Measurements from ENCODE around the gene PHOSPHO2. TPM values are rescaled to one million over a fixed set of nuclear protein-coding genes. Genes with fewer than 3 reads are reported as not detected.
A peak's percentile ranks its signal among the peaks of the same experiment; 100 is the strongest.

Gene PHOSPHO2
- total and polyA plus RNA-seq, 9 of the 15 experiments (the other 6 are each of a cell fraction or from before 2014, with no cell fraction given) = 7.8 to 19.1 (median 11.7) TPM

DNA sequence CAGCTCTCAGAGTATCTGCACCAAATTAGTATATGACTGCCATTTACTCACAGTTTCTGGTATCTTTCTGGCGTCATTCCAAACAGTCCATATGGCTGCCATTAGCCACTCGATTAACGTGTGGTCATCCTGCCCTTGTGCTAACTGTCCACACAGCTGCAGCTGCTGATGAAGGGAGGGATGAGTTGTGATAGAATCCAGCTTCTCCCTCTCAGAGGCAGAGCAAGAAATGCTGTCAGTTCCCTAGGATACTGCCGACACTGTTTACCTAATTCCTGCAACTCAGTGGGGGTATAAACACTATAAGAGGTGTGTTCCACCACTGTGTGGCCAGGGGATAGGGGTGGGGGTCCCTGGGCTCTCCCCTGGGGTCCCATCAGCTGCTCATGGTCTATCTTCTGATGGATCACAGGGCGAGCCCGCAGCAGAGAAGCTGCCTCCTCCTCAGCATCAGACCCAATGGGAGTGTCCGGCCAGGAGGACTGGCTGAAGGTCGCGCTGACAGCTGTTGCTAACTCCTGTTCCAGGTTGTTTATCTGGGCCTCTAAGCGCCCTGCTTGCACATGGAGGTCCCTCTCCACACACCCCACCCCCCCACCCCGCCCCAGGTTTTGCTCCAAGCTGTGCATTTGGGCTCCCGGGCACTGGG, 22.1 kb downstream of the PHOSPHO2 start:
- in situ Hi-C loops (cut with MboI) (no loop called here), intact Hi-C loops (cut with micrococcal nuclease) (no loop called here)
- Histone ChIP-seq H3K9me1 (ENCODE audit: control insufficient read depth, insufficient read depth, low read length) (no peaks in the 10 kb centered on the region), H3K9me3 (replicated peaks; ENCODE audit: control insufficient read depth, insufficient read depth, low read depth, low read length) (no peaks in the 10 kb centered on the region), H3K27me3 (ENCODE audit: control insufficient read depth in 2 of 2, insufficient read depth in 2 of 2, low read length in 2 of 2) (no peaks in the 10 kb centered on the region), H4K20me1 (replicated peaks; ENCODE audit: control insufficient read depth, insufficient read depth, low read length) (no peaks in the 10 kb centered on the region), H3K79me2 (ENCODE audit: control insufficient read depth, insufficient read depth, low read length) (no peaks in the 10 kb centered on the region), H3K36me3 (ENCODE audit: control insufficient read depth, insufficient read depth, low read length) (no peaks in the 10 kb centered on the region), H3K4me2 (ENCODE audit: insufficient read depth, low read length) (peak overlapping the region; percentile 71), H3K9ac (ENCODE audit: insufficient read depth in 1 of 2, low read depth in 2 of 2, low read length in 2 of 2) (no peak overlapping the region; a peak in 1 of 4 replicates), H3K27ac (ENCODE audit: extremely low read depth, low read depth, low read length) (no peak overlapping the region), H3K4me3 (peak overlapping the region; percentile 29; the same call in 1 of the 2 replicates), H3K4me1 (replicated peaks in 1 of 2; ENCODE audit: control insufficient read depth in 2 of 2, insufficient read depth in 2 of 2, low read length in 2 of 2) (peaks cover 23 to 48% of the 10 kb centered on the region in 2 experiments), H2AFZ (ENCODE audit: low read depth, low read length) (peak overlapping the region; percentile 60; the same call in 1 of the 2 replicates)
- CTCF ChIA-PET (ENCODE audit: low intra/inter-chr PET ratio) = no interaction called here
- DNase-seq (ENCODE audit: extremely low read depth in 1 of 4, low spot score in 3 of 4) (peak; percentile 48 to 84 (median 64)), FAIRE-seq (peak; percentile 84), ATAC-seq (peak; percentile 67)
- POLR2A ChIA-PET = interaction anchor here (0.7 to 4.7 kb wide), 11 partner anchors 10 to 336 kb away, joined by 3 to 60 read pairs (median 6); partner anchors contain the start of gene KLHL23
- no TSS peak for BruUV-seq (replicated peaks)
- 7% methylated on average over 12 of the region's 12 CpGs for WGBS (ENCODE audit: insufficient coverage, low coverage, missing lambda C conversion rate)
- TF ChIP-seq ZNF699 (CRISPR knock-in tag; IDR thresholded peaks at IDR 0.05; ENCODE audit: insufficient replicate concordance) (no peak), PCBP1 (IDR thresholded peaks at IDR 0.05; ENCODE audit: low read depth, low read length, poor library complexity, severe bottlenecking) (no peak), CCAR2 (IDR thresholded peaks at IDR 0.05; ENCODE audit: low read depth, low read length) (no peak), KLF13 (tag; IDR thresholded peaks at IDR 0.05; ENCODE audit: borderline replicate concordance, low read depth) (no peak), KLF16 (IDR thresholded peaks at IDR 0.05) (peak; percentile 49), MIER1 (IDR thresholded peaks at IDR 0.05; ENCODE audit: low read depth) (no peak), ETV6 (IDR thresholded peaks at IDR 0.05; ENCODE audit: borderline replicate concordance in 1 of 2, low read depth in 2 of 2, low read length in 1 of 2) (no peak), ETV6 (CRISPR knock-in tag; IDR thresholded peaks at IDR 0.05; ENCODE audit: borderline replicate concordance) (no peak), BACH1 (tag; IDR thresholded peaks at IDR 0.05) (no peak), HMG20A (CRISPR knock-in tag; conservative IDR thresholded peaks at IDR 0.05) (no peak), ZNF253 (CRISPR knock-in tag; conservative IDR thresholded peaks at IDR 0.05) (no peak), ZBTB7A (IDR thresholded peaks at IDR 0.05; ENCODE audit: borderline replicate concordance, control insufficient read depth, low read depth, low read length) (peak; percentile 10; the same call in 1 of the 2 replicates), DNMT1 (IDR thresholded peaks at IDR 0.05) (no peak), ZNF354B (CRISPR knock-in tag; IDR thresholded peaks at IDR 0.05) (no peak), SRF (CRISPR knock-in tag; IDR thresholded peaks at IDR 0.05) (no peak), PHB2 (IDR thresholded peaks at IDR 0.05; ENCODE audit: low read depth) (no peak)
- TF ChIP-seq, protein P1, sequence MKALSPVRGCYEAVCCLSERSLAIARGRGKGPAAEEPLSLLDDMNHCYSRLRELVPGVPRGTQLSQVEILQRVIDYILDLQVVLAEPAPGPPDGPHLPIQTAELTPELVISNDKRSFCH (CRISPR knock-in tag; IDR thresholded peaks at IDR 0.05) = no peak
- TF ChIP-seq, protein P1 (tag; IDR thresholded peaks at IDR 0.05) = peak; percentile 27; the same call in 1 of the 2 replicates
- TF ChIP-seq, protein P2, sequence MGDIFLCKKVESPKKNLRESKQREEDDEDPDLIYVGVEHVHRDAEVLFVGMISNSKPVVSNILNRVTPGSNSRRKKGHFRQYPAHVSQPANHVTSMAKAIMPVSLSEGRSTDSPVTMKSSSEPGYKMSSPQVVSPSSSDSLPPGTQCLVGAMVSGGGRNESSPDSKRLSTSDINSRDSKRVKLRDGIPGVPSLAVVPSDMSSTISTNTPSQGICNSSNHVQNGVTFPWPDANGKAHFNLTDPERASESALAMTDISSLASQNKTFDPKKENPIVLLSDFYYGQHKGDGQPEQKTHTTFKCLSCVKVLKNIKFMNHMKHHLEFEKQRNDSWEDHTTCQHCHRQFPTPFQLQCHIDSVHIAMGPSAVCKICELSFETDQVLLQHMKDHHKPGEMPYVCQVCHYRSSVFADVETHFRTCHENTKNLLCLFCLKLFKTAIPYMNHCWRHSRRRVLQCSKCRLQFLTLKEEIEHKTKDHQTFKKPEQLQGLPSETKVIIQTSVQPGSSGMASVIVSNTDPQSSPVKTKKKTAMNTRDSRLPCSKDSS (IDR thresholded peaks at IDR 0.05; ENCODE audit: low read depth, partially characterized antibody) = no peak
- TF ChIP-seq, protein P3, sequence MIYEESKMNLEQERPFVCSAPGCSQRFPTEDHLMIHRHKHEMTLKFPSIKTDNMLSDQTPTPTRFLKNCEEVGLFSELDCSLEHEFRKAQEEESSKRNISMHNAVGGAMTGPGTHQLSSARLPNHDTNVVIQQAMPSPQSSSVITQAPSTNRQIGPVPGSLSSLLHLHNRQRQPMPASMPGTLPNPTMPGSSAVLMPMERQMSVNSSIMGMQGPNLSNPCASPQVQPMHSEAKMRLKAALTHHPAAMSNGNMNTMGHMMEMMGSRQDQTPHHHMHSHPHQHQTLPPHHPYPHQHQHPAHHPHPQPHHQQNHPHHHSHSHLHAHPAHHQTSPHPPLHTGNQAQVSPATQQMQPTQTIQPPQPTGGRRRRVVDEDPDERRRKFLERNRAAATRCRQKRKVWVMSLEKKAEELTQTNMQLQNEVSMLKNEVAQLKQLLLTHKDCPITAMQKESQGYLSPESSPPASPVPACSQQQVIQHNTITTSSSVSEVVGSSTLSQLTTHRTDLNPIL (CRISPR knock-in tag; IDR thresholded peaks at IDR 0.05) = no peak
